HL-60/S4 treated with phorbol 12-myristate 13-acetate at 8.2 ng/mL for 4 days and 3 days (cell line): ENCODE data around the gene TNIP1.

Source experiments
- in situ Hi-C: fragments of 300-500 bp; cut with MboI; formaldehyde crosslinking; loops from 2 replicates; pipeline ENCODE4 v1.15.0; 2022; ENCODE audit warnings: low sequenced_read_pairs

TNIP1 gene

DNA sequence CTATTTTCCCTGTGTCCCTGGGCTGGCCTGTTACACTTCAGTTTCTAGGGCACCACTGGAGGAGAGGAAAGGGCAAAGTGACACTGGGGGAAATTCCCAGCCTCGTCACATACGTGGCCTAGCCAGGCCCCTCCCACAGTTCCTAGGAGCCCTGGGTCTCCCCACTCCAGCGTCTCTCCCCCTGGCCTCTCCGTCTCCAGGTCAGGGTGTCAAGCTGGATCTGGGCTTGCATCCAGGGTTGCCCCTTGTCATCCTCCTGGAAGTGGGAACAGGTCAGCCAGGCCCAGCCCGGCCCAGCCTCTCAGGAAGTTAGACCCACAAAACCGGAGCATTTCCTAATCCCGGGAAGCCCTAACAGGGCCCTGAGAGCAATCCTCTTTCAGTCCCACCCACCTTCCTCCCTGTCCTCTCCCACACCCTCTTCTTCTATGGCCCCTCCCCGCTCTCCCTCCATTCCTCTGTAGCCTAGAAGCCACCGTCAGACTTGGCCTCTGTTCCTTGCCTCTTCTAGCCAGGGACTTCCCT lies 4.7 kb upstream of the TNIP1 start:
- in situ Hi-C loops = no loop called here

- in situ Hi-C loops = no loop called here
Observed at GRCh38 chr5:151084363-151084762, 3.5 kb upstream of the TNIP1 start.

GRCh38 chr5:151083081-151083676 lies 2.3 kb upstream of the TNIP1 start:
- in situ Hi-C loops = no loop called here

GRCh38 chr5:151082282-151082902 lies 1.6 kb upstream of the TNIP1 start:
- in situ Hi-C loops = no loop called here

DNA sequence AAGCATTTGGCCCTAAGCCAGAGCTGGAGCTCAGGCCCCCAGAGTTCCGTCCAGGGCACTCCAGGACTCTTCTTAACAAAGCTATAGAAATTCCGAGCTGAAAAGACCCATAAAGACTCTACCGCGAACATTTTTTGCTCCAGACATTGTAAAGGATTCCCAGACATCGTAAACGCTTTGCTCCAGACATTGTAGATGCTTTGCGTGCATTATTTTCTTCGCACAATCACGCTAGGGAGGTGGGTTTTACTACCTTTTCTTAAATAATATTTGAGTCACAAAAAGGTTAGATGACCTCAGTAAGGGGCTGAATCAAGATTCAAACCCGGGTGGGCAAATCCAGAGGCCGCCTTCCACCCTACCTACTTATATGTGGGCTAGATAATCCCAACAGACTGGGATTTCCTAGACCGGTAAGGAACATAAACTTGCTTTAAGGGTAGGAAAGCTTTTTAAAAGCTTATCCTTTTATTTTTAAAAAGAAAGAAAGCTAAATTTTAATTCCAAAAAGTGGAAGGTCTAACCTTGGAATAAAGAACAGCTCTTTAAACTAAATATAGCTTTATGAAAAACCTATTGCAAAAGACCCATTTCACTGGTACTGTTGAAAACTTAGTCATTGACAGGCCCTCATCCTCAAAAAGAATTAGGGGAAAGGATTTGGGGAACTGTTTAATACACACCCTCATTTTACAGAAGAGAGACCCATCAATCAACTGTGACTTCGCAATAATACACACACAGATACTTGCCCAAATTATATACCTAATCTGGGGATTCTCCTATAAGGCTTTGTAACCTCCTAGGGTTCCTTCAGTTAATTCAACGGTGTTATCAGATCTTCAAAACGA lies 822 bp upstream of the TNIP1 start:
- in situ Hi-C loops = no loop called here

DNA sequence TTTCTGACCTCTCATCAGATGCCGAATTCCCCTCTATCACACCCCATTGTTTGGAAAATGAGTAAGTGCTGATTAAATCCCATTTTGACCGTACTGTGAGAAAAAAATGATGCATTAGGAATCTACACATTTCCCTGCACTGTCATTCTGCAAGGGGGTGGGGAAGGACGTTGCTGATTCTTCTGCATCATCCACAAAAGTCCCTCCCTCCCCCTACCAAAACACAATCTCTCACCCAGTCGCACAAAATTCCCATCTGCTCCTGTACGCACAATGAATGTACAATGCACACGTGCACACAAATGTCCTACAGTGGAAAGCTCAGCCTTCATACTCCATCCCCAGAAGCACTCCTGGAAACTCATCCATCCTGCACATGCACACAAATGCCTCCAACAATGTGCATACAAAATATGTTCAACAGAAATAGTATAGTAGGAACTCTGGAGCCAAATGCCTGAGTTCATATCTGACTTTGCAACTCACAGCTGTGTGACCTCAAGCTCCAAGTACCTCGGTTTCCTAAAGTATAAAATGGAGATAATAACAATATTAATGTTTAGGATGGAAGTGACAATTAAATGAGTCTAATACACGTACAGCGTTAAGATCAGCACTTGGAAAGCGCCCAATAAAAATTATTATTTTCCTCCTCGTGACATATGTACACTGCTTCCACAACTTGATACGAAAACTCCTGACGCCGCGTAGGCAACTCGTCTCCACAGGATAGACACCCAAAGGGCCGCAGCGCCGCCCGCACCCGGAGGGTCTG lies 809 bp downstream of the TNIP1 start:
- in situ Hi-C loops = no loop called here

DNA sequence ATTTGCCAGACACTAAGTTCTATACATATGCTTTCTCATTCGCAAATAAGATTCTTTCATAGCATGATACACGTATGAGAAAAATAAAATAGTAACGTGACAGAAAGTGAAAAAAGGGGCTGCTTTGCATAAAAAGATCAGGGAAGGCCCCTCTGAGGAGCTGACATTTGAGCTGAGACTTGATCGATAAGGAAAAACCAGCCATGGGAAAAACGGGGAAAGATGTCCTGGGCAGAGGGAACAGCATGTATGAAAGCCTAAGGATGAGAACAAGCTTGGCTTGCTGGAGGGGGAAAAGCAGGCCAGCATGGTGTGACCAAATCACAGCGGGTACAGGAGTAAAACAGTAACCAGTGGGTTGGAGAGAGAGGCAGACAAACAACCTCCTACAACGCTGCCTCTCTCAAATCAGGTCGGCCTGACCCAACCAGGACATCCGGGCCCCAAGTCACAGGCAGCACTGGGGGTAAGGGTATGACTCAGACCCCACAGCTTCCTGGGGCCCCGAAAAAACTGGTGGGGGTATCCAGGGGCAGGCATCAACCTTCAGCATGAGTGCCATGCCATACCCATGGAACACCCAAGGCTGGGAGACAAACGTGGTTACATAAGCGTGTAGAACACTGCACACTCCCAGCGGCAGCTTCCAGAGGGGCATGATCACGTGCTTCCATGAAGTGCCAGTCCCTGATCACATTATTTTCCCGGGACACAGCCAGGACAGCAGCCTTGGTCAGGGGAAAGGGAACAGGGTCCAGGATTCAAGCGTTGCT lies 2.2 kb downstream of the TNIP1 start:
- in situ Hi-C loops = no loop called here

DNA sequence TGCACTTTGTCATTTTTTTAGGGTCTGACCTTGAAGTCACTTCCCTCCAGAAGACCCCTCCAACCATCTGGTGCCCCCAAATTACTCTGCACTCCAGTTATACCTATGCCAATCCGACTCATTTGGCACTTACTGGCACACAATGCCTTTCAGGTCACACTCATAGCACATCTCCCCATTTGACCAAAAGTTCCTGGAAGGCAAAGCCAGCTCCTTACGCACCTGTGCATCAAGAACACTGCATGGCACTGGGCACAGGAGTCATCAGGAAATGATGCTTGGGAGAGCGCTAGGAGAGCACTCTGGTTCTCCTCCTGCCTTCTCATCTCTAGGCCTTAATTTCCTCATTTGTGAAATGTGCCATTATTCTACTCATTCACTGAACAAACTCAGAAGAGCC lies 2.9 kb downstream of the TNIP1 start:
- in situ Hi-C loops = no loop called here

GRCh38 chr5:151077419-151077818 lies 3.4 kb downstream of the TNIP1 start:
- in situ Hi-C loops = no loop called here

- in situ Hi-C loops = no loop called here
Observed at GRCh38 chr5:151076616-151077015, 4.2 kb downstream of the TNIP1 start.

GRCh38 chr5:151075698-151076331 lies 5.0 kb downstream of the TNIP1 start:
- in situ Hi-C loops = no loop called here

- in situ Hi-C loops = no loop called here
Observed at GRCh38 chr5:151074557-151074956, 6.3 kb downstream of the TNIP1 start.

GRCh38 chr5:151073280-151073679 lies 7.6 kb downstream of the TNIP1 start:
- in situ Hi-C loops = no loop called here

DNA sequence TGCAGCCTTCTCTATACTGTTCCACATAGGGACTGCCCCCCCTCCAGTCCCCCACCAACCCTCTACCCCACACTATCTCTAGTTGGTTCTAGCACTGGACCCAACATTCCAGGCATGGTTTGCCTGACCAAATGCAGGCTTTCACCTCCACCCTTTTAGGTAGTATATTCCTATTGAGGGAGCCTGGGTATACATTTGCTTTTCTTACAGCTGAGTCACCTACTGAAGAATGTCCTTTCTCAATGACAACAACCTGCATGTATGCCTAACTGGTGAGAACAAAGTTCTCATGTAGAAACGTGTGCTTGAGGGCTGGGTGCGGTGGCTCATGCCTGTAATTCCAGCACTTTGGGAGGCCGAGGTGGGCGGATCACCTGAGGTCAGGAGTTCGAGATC lies 8.2 kb downstream of the TNIP1 start:
- in situ Hi-C loops = no loop called here

GRCh38 chr5:151071848-151072629 lies 8.8 kb downstream of the TNIP1 start:
- in situ Hi-C loops = no loop called here

GRCh38 chr5:151071021-151071420 lies 9.8 kb downstream of the TNIP1 start:
- in situ Hi-C loops = no loop called here

DNA sequence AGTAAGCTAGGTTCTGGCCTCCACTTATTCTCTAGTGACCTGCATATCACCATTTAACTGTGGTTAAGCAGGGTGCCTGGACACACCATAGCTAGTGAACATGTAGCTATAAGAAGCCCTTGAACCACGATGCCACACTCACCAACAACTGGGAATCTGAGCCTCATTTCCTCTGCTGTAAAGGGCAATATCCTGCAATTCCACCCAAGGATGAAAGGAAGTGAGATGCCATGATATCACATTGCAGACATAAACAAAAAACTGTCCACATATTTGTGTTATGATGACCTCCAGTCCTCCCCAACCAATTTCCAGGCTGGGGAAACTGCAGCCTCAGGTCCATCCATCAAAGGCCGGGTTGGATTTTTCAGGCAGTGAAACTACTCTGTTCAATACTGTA lies 10.4 kb downstream of the TNIP1 start:
- in situ Hi-C loops = no loop called here

DNA sequence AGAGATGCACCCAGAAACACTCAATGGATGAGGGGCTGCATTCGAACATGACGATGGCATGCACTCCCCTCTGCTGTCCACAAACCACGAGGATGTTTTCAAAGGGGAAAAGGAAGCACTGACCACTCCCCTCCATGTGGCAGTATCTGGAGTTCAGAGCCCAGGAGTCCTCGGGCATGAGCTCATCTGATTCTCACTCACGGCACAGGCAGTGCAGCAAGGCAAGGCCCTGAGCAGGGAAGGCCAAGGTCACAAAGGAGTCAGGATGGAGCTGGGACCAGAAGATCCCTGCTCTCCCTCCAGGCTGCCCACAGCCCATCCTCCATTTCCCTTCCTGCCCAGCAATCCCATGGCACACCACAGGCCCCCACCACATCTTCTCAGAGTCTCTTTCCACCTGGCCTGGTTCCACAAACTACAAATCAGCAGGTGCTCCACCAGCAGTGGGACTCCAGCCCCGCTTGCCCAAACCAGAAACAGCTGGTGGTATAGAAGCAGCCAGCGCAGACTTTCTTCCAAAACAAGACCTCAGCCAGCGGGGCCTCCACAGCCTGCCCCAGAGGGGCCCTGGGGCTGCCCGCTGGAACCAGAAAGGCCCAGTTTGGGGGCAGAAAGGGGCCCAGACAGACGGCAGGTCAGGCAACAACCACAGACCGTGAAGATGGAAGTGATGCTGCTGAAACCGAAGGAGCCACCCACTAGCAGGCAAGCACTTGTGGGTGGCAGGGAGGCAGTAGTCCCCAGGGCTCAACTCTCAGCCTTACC lies 12.2 kb downstream of the TNIP1 start:
- in situ Hi-C loops = no loop called here
